Neuron (in vitro differentiated cells): ENCODE data around the gene ADCY4.
"Not testable (repeated sequence)": the region's sequence is repeated elsewhere in the genome, so short reads cannot be mapped to it uniquely, and the experiment has no call there.

Source experiments
- H2AFZ ChIP-seq: one replicate; pipeline ENCODE4 v1.6.1; 2013; ENCODE audit warnings: low read depth, mild to moderate bottlenecking, inconsistent platforms, low read length, moderate library complexity
- H3K27me3 ChIP-seq: one replicate; pipeline ENCODE4 v1.6.1; 2013; ENCODE audit warnings: low read length; ENCODE audit not compliant: insufficient read depth
- H3K36me3 ChIP-seq: one replicate; pipeline ENCODE4 v1.6.1; 2013; ENCODE audit warnings: low read length; ENCODE audit not compliant: insufficient read depth
- H3K4me1 ChIP-seq: one replicate; pipeline ENCODE4 v1.6.1; 2013; ENCODE audit warnings: low read length; ENCODE audit not compliant: insufficient read depth
- H3K4me3 ChIP-seq: 2 replicates; pipeline ENCODE4 v1.5.1; 2013; ENCODE audit warnings: mild to moderate bottlenecking, low read length, moderate library complexity
- H3K9me3 ChIP-seq: one replicate; pipeline ENCODE4 v1.6.1; 2013; ENCODE audit warnings: low read length

The ADCY4 gene

GRCh38 chr14:24362241-24362960, 27.5 kb upstream of the ADCY4 start:
- H3K4me3 ChIP-seq, result no peak overlapping the region
- no peak overlapping the region for H2AFZ ChIP-seq
- peaks cover 14% of the 10 kb centered on the region for H3K27me3 ChIP-seq
- H3K9me3 ChIP-seq, result no peaks in the 10 kb centered on the region
- H3K36me3 ChIP-seq, result no peaks in the 10 kb centered on the region
- peaks cover 5% of the 10 kb centered on the region for H3K4me1 ChIP-seq

GRCh38 chr14:24361326-24361725, 26.5 kb upstream of the ADCY4 start:
- Histone ChIP-seq H3K27me3 (peaks cover 17% of the 10 kb centered on the region), H3K9me3 (no peaks in the 10 kb centered on the region), H2AFZ (no peak overlapping the region), H3K4me3 (no peak overlapping the region), H3K4me1 (peaks cover 5% of the 10 kb centered on the region), H3K36me3 (no peaks in the 10 kb centered on the region)

GRCh38 chr14:24360281-24360680, 25.4 kb upstream of the ADCY4 start:
- no peaks in the 10 kb centered on the region for H3K4me1 ChIP-seq
- H3K27me3 ChIP-seq, result peaks cover 17% of the 10 kb centered on the region
- no peaks in the 10 kb centered on the region for H3K9me3 ChIP-seq
- no peak overlapping the region for H3K4me3 ChIP-seq
- no peak overlapping the region for H2AFZ ChIP-seq
- H3K36me3 ChIP-seq, result no peaks in the 10 kb centered on the region

GRCh38 chr14:24356208-24356607, 21.3 kb upstream of the ADCY4 start:
- Histone ChIP-seq H2AFZ (no peak overlapping the region), H3K27me3 (peaks cover 34% of the 10 kb centered on the region), H3K4me1 (no peaks in the 10 kb centered on the region), H3K36me3 (no peaks in the 10 kb centered on the region), H3K4me3 (no peak overlapping the region), H3K9me3 (no peaks in the 10 kb centered on the region)

- no peaks in the 10 kb centered on the region for H3K4me1 ChIP-seq
- no peak overlapping the region for H3K4me3 ChIP-seq
- H2AFZ ChIP-seq, result no peak overlapping the region
- H3K9me3 ChIP-seq, result no peaks in the 10 kb centered on the region
- no peaks in the 10 kb centered on the region for H3K36me3 ChIP-seq
- peaks cover 38% of the 10 kb centered on the region for H3K27me3 ChIP-seq
Observed at GRCh38 chr14:24355009-24355408, 20.1 kb upstream of the ADCY4 start.

GRCh38 chr14:24354482-24354825, 19.6 kb upstream of the ADCY4 start:
- peaks cover 41% of the 10 kb centered on the region for H3K27me3 ChIP-seq
- H2AFZ ChIP-seq, H3K9me3 ChIP-seq, H3K36me3 ChIP-seq, H3K4me1 ChIP-seq, H3K4me3 ChIP-seq: not testable (repeated sequence)

- H3K27me3 ChIP-seq, result peaks cover 47% of the 10 kb centered on the region
- no peak overlapping the region for H2AFZ ChIP-seq
- no peaks in the 10 kb centered on the region for H3K4me1 ChIP-seq
- no peak overlapping the region for H3K4me3 ChIP-seq
- H3K9me3 ChIP-seq, result no peaks in the 10 kb centered on the region
- no peaks in the 10 kb centered on the region for H3K36me3 ChIP-seq
Observed at GRCh38 chr14:24353559-24354481, 18.9 kb upstream of the ADCY4 start.

GRCh38 chr14:24351517-24351916, 16.6 kb upstream of the ADCY4 start:
- Histone ChIP-seq H3K4me3 (no peak overlapping the region), H3K27me3 (peaks cover 49% of the 10 kb centered on the region), H3K36me3 (no peaks in the 10 kb centered on the region), H2AFZ (no peak overlapping the region), H3K4me1 (no peaks in the 10 kb centered on the region), H3K9me3 (no peaks in the 10 kb centered on the region)

GRCh38 chr14:24349742-24350141, 14.9 kb upstream of the ADCY4 start:
- peaks cover 58% of the 10 kb centered on the region for H3K27me3 ChIP-seq
- no peaks in the 10 kb centered on the region for H3K9me3 ChIP-seq
- H3K4me1 ChIP-seq, result no peaks in the 10 kb centered on the region
- no peaks in the 10 kb centered on the region for H3K36me3 ChIP-seq
- no peak overlapping the region for H2AFZ ChIP-seq
- H3K4me3 ChIP-seq, result no peak overlapping the region

- H3K4me3 ChIP-seq, result no peak overlapping the region
- H3K9me3 ChIP-seq, result no peaks in the 10 kb centered on the region
- no peaks in the 10 kb centered on the region for H3K36me3 ChIP-seq
- no peaks in the 10 kb centered on the region for H3K4me1 ChIP-seq
- no peak overlapping the region for H2AFZ ChIP-seq
- H3K27me3 ChIP-seq, result peaks cover 61% of the 10 kb centered on the region
Observed at GRCh38 chr14:24348186-24348585, 13.3 kb upstream of the ADCY4 start.

- no peaks in the 10 kb centered on the region for H3K4me1 ChIP-seq
- no peak overlapping the region for H2AFZ ChIP-seq
- H3K36me3 ChIP-seq, result no peaks in the 10 kb centered on the region
- H3K4me3 ChIP-seq, result no peak overlapping the region
- peaks cover 59% of the 10 kb centered on the region for H3K27me3 ChIP-seq
- H3K9me3 ChIP-seq, result no peaks in the 10 kb centered on the region
Observed at GRCh38 chr14:24347134-24347533, 12.3 kb upstream of the ADCY4 start.

- Histone ChIP-seq H3K36me3 (no peaks in the 10 kb centered on the region), H3K27me3 (peaks cover 59% of the 10 kb centered on the region), H3K9me3 (peaks cover 2% of the 10 kb centered on the region), H3K4me3 (no peak overlapping the region), H3K4me1 (peaks cover 5% of the 10 kb centered on the region), H2AFZ (no peak overlapping the region)
Observed at GRCh38 chr14:24343795-24344660, 9.2 kb upstream of the ADCY4 start.

GRCh38 chr14:24342889-24343288, 8.0 kb upstream of the ADCY4 start:
- H3K9me3 ChIP-seq, result peaks cover 2% of the 10 kb centered on the region
- no peak overlapping the region for H2AFZ ChIP-seq
- no peak overlapping the region for H3K4me3 ChIP-seq
- H3K27me3 ChIP-seq, result peaks cover 69% of the 10 kb centered on the region
- peaks cover 5% of the 10 kb centered on the region for H3K4me1 ChIP-seq
- no peaks in the 10 kb centered on the region for H3K36me3 ChIP-seq
